ENCODE results near the gene BUB1B. TPM values are rescaled to one million over a fixed set of nuclear protein-coding genes. Genes with fewer than 3 reads are reported as not detected.

The BUB1B gene
- polyA plus RNA-seq, 1 of the 3 experiments (the other 2 are of a cell fraction) = 12.6 TPM

DNA sequence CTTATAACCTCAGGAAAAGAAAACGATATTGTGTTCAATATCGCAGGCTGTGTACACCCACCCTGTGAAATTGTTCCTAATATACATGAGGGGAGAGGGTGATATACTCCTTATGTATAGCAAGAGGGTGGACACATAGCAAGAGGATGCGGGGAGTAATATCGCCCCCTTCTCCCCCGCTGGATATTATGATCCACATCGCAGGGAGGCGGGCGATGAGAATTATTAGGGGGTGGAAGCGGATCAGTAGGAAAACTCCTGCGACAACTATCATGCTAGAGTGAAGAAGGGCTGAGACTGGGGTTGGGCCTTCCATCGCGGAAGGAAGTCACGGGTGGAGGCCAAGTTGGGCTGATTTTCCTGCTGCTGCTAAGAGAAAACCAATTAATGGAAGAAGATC lies 27.3 kb upstream of the BUB1B start:
- ChIA-PET POLR2A (no interaction called here), CTCF (no interaction called here)
- Histone ChIP-seq H3K4me2 (no peak overlapping the region), H3K9ac (no peak overlapping the region), H2AFZ (ENCODE audit: low read depth) (no peak overlapping the region), H3K4me1 (ENCODE audit: control insufficient read depth in 1 of 2, insufficient read depth in 2 of 2, low read depth in 1 of 2, low read length in 1 of 2) (no peaks in the 10 kb centered on the region), H3K79me2 (ENCODE audit: insufficient read depth) (no peaks in the 10 kb centered on the region), H3K9me3 (no peaks in the 10 kb centered on the region), H4K20me1 (ENCODE audit: insufficient read depth) (no peaks in the 10 kb centered on the region), H3K36me3 (replicated peaks in 1 of 2; ENCODE audit: control insufficient read depth in 1 of 2, insufficient read depth in 2 of 2, low read length in 1 of 2) (no peaks in the 10 kb centered on the region), H3F3A (replicated peaks; ENCODE audit: insufficient read depth) (no peaks in the 10 kb centered on the region), H3K4me3 (ENCODE audit: low read depth in 2 of 2, low read length in 1 of 2) (no peak overlapping the region), H3K27me3 (ENCODE audit: insufficient read depth) (peaks cover 6% of the 10 kb centered on the region; the same call in 1 of the 2 replicates), H3K27ac (ENCODE audit: low read depth in 2 of 2, low read length in 1 of 2) (no peak overlapping the region), H3K9me2 (no peaks in the 10 kb centered on the region)
- TF ChIP-seq, protein P1, sequence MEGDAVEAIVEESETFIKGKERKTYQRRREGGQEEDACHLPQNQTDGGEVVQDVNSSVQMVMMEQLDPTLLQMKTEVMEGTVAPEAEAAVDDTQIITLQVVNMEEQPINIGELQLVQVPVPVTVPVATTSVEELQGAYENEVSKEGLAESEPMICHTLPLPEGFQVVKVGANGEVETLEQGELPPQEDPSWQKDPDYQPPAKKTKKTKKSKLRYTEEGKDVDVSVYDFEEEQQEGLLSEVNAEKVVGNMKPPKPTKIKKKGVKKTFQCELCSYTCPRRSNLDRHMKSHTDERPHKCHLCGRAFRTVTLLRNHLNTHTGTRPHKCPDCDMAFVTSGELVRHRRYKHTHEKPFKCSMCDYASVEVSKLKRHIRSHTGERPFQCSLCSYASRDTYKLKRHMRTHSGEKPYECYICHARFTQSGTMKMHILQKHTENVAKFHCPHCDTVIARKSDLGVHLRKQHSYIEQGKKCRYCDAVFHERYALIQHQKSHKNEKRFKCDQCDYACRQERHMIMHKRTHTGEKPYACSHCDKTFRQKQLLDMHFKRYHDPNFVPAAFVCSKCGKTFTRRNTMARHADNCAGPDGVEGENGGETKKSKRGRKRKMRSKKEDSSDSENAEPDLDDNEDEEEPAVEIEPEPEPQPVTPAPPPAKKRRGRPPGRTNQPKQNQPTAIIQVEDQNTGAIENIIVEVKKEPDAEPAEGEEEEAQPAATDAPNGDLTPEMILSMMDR (IDR thresholded peaks at IDR 0.05) = no peak
- TF ChIP-seq JUND (IDR thresholded peaks at IDR 0.05) = no peak
- TF ChIP-seq, protein P2, sequence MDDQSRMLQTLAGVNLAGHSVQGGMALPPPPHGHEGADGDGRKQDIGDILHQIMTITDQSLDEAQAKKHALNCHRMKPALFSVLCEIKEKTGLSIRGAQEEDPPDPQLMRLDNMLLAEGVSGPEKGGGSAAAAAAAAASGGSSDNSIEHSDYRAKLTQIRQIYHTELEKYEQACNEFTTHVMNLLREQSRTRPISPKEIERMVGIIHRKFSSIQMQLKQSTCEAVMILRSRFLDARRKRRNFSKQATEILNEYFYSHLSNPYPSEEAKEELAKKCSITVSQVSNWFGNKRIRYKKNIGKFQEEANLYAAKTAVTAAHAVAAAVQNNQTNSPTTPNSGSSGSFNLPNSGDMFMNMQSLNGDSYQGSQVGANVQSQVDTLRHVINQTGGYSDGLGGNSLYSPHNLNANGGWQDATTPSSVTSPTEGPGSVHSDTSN (IDR thresholded peaks at IDR 0.05) = no peak
- TF ChIP-seq, protein P3, sequence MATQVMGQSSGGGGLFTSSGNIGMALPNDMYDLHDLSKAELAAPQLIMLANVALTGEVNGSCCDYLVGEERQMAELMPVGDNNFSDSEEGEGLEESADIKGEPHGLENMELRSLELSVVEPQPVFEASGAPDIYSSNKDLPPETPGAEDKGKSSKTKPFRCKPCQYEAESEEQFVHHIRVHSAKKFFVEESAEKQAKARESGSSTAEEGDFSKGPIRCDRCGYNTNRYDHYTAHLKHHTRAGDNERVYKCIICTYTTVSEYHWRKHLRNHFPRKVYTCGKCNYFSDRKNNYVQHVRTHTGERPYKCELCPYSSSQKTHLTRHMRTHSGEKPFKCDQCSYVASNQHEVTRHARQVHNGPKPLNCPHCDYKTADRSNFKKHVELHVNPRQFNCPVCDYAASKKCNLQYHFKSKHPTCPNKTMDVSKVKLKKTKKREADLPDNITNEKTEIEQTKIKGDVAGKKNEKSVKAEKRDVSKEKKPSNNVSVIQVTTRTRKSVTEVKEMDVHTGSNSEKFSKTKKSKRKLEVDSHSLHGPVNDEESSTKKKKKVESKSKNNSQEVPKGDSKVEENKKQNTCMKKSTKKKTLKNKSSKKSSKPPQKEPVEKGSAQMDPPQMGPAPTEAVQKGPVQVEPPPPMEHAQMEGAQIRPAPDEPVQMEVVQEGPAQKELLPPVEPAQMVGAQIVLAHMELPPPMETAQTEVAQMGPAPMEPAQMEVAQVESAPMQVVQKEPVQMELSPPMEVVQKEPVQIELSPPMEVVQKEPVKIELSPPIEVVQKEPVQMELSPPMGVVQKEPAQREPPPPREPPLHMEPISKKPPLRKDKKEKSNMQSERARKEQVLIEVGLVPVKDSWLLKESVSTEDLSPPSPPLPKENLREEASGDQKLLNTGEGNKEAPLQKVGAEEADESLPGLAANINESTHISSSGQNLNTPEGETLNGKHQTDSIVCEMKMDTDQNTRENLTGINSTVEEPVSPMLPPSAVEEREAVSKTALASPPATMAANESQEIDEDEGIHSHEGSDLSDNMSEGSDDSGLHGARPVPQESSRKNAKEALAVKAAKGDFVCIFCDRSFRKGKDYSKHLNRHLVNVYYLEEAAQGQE (IDR thresholded peaks at IDR 0.05; ENCODE audit: low read depth, low read length) = no peak
- no peak for TF ChIP-seq YY1 (IDR thresholded peaks at IDR 0.05; ENCODE audit: low read depth)
- TF ChIP-seq, protein P4, sequence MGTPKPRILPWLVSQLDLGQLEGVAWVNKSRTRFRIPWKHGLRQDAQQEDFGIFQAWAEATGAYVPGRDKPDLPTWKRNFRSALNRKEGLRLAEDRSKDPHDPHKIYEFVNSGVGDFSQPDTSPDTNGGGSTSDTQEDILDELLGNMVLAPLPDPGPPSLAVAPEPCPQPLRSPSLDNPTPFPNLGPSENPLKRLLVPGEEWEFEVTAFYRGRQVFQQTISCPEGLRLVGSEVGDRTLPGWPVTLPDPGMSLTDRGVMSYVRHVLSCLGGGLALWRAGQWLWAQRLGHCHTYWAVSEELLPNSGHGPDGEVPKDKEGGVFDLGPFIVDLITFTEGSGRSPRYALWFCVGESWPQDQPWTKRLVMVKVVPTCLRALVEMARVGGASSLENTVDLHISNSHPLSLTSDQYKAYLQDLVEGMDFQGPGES (IDR thresholded peaks at IDR 0.05; ENCODE audit: low read depth, low read length) = no peak
- no peak for TF ChIP-seq CHD2 (IDR thresholded peaks at IDR 0.05; ENCODE audit: low read length, partially characterized antibody)
- no peak for TF ChIP-seq FOSL2 (IDR thresholded peaks at IDR 0.05; ENCODE audit: borderline replicate concordance, low read depth)
- no peak for TF ChIP-seq MXI1 (IDR thresholded peaks at IDR 0.05; ENCODE audit: low read depth, low read length)
- TF ChIP-seq, protein P5, sequence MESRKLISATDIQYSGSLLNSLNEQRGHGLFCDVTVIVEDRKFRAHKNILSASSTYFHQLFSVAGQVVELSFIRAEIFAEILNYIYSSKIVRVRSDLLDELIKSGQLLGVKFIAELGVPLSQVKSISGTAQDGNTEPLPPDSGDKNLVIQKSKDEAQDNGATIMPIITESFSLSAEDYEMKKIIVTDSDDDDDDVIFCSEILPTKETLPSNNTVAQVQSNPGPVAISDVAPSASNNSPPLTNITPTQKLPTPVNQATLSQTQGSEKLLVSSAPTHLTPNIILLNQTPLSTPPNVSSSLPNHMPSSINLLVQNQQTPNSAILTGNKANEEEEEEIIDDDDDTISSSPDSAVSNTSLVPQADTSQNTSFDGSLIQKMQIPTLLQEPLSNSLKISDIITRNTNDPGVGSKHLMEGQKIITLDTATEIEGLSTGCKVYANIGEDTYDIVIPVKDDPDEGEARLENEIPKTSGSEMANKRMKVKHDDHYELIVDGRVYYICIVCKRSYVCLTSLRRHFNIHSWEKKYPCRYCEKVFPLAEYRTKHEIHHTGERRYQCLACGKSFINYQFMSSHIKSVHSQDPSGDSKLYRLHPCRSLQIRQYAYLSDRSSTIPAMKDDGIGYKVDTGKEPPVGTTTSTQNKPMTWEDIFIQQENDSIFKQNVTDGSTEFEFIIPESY (IDR thresholded peaks at IDR 0.05; ENCODE audit: borderline replicate concordance, low read depth) = no peak
- TF ChIP-seq SIN3A (IDR thresholded peaks at IDR 0.05; ENCODE audit: borderline replicate concordance, low read depth, low read length) = no peak
- TF ChIP-seq, protein P6, sequence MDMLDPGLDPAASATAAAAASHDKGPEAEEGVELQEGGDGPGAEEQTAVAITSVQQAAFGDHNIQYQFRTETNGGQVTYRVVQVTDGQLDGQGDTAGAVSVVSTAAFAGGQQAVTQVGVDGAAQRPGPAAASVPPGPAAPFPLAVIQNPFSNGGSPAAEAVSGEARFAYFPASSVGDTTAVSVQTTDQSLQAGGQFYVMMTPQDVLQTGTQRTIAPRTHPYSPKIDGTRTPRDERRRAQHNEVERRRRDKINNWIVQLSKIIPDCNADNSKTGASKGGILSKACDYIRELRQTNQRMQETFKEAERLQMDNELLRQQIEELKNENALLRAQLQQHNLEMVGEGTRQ (IDR thresholded peaks at IDR 0.05; ENCODE audit: borderline replicate concordance, low read depth, low read length) = no peak
- no peak for TF ChIP-seq NRF1 (IDR thresholded peaks at IDR 0.05; ENCODE audit: low read depth, low read length)
- 92% methylated on average over 13 of the region's 13 CpGs for WGBS (ENCODE audit: low lambda C conversion rate)
- DNase-seq = no peak
